Endothelial cell of umbilical vein (primary cell): ENCODE results near the gene TAS1R2. TPM values are rescaled to one million over a fixed set of nuclear protein-coding genes. Genes with fewer than 3 reads are reported as not detected.

Source experiments
- BruUV-seq: library from RNA; stranded (reverse); fragments of 400-500 nt; replicated peaks from 2 replicates; lab custom pipeline; 2021; lab: Mats Ljungman, UMichigan
- CTCF ChIA-PET: fragments of 300-600, 350-600 bp; sonication (Branson Sonifier 250); formaldehyde crosslinking; loops from one replicate; lab custom pipeline; 2021; ENCODE audit warnings: antibody characterized with exemption, inconsistent platforms; lab: Charles Lee
- POLR2A ChIA-PET: fragments of 300-600, 350-600 bp; sonication (Branson Sonifier 250); formaldehyde crosslinking; loops from one replicate; lab custom pipeline; 2021; ENCODE audit warnings: antibody characterized with exemption, inconsistent platforms; lab: Charles Lee
- DNase-seq: peaks from one replicate; pipeline ENCODE4 v3.0.0-alpha.2; 2011; ENCODE audit warnings: low read depth, low spot score
- FAIRE-seq: peaks from 2 replicates; lab custom pipeline; 2011; peaks lifted over from hg19 to GRCh38; lab: Jason Lieb, UNC
- H2AFZ ChIP-seq: 2 replicates; pipeline ENCODE4 v1.6.0; 2012; ENCODE audit warnings: low read depth, low read length, control low read depth, inconsistent platforms
- H3K27ac ChIP-seq: 2 replicates; pipeline ENCODE4 v1.5.1; 2011; ENCODE audit warnings: low read depth, mild to moderate bottlenecking, control low read depth, low read length, moderate library complexity; ENCODE audit not compliant: insufficient read depth
- H3K27me3 ChIP-seq, 2 experiments: 2 replicates each; pipeline versions ENCODE4 v1.6.0 to v1.6.1; 2011; ENCODE audit warnings: low read length in 2 of 2, mixed read lengths in 1 of 2; ENCODE audit not compliant: control insufficient read depth in 2 of 2, insufficient read depth in 2 of 2
- H3K36me3 ChIP-seq, 2 experiments: 2 replicates in 1 of 2; 3 replicates in 1 of 2; pipeline ENCODE4 v1.5.1; 2011; ENCODE audit warnings: low read length in 2 of 2, mild to moderate bottlenecking in 1 of 2, moderate library complexity in 1 of 2; ENCODE audit not compliant: control insufficient read depth in 2 of 2, insufficient read depth in 2 of 2; ENCODE audit errors: extremely low read depth in 1 of 2
- H3K4me1 ChIP-seq: 3 replicates; pipeline ENCODE4 v1.5.1; 2011; ENCODE audit warnings: mild to moderate bottlenecking, low read length; ENCODE audit not compliant: control insufficient read depth, insufficient read depth; ENCODE audit errors: extremely low read depth
- H3K4me2 ChIP-seq: 2 replicates; pipeline ENCODE4 v1.6.1; 2011; ENCODE audit warnings: low read length, control low read depth, mixed read lengths; ENCODE audit not compliant: insufficient read depth
- H3K4me3 ChIP-seq, 3 experiments: fragments of 200-600 bp in 1 of 3; sonication (generic), shearing (Covaris generic) in 1 of 3; replicated peaks in 1 of 3; 2 replicates each; pipeline ENCODE4 v1.5.1; 2011 to 2016; ENCODE audit warnings: control low read depth in 3 of 3, low read length in 3 of 3, mild to moderate bottlenecking in 2 of 3, inconsistent platforms in 1 of 3, low read depth in 1 of 3, moderate library complexity in 1 of 3; ENCODE audit not compliant: insufficient read depth in 1 of 3
- H3K79me2 ChIP-seq: 2 replicates; pipeline ENCODE4 v1.6.0; 2012; ENCODE audit warnings: low read length, inconsistent platforms; ENCODE audit not compliant: control insufficient read depth, insufficient read depth
- H3K9ac ChIP-seq: replicated peaks from 2 replicates; pipeline ENCODE3; 2011; ENCODE audit warnings: low read length, control low read depth; ENCODE audit not compliant: insufficient read depth; ENCODE audit errors: extremely low read depth
- H3K9me1 ChIP-seq: replicated peaks from 3 replicates; pipeline ENCODE4 v1.6.0; 2011; ENCODE audit warnings: mild to moderate bottlenecking, low read length; ENCODE audit not compliant: control insufficient read depth, insufficient read depth; ENCODE audit errors: extremely low read depth
- H3K9me3 ChIP-seq: replicated peaks from 2 replicates; pipeline ENCODE4 v1.5.1; 2012; ENCODE audit warnings: low read length, inconsistent platforms; ENCODE audit not compliant: control insufficient read depth, insufficient read depth
- H4K20me1 ChIP-seq: replicated peaks from 2 replicates; pipeline ENCODE3; 2011; ENCODE audit warnings: mild to moderate bottlenecking, low read length; ENCODE audit not compliant: control insufficient read depth, insufficient read depth; ENCODE audit errors: extremely low read depth
- EZH2 ChIP-seq: IDR thresholded peaks from 2 replicates; pipeline ENCODE4 v1.6.1; 2012; ENCODE audit warnings: borderline replicate concordance, low read depth, mild to moderate bottlenecking, moderate library complexity, low read length, inconsistent platforms; ENCODE audit not compliant: severe bottlenecking
- GATA2 ChIP-seq: IDR thresholded peaks from 2 replicates; pipeline ENCODE4 v1.7.0; 2011; ENCODE audit warnings: low read depth, mild to moderate bottlenecking, moderate library complexity, mixed read lengths, low read length; ENCODE audit not compliant: insufficient read length, insufficient read depth
- JUN ChIP-seq: IDR thresholded peaks from 2 replicates; pipeline ENCODE4 v1.6.1; 2011; ENCODE audit warnings: borderline replicate concordance, low read depth; ENCODE audit not compliant: insufficient read length, insufficient read depth
- MYC ChIP-seq: IDR thresholded peaks from one replicate; pipeline ENCODE4 v1.6.1; 2011; ENCODE audit warnings: mild to moderate bottlenecking, low read depth, low read length
- POLR2A ChIP-seq: IDR thresholded peaks from 2 replicates; pipeline ENCODE4 v1.6.1; 2012; ENCODE audit warnings: low read depth, mild to moderate bottlenecking, control low read depth, low read length
- dilution Hi-C: fragments of 300-500 bp; cut with MboI; formaldehyde crosslinking; loops from one replicate; pipeline ENCODE4 v1.15.0; 2019; ENCODE audit warnings: low sequenced_read_pairs; ENCODE audit not compliant: extremely low pct_ligation_motif_present
- intact Hi-C: fragments of 100-400 bp; cut with micrococcal nuclease; formaldehyde crosslinking; loops from one replicate; pipeline ENCODE4 v1.10.0; 2022
- polyA plus RNA-seq, 4 experiments: library from polyadenylated mRNA; depleted of rRNA in 3 of 4; stranded (reverse) in 3 of 4; unstranded in 1 of 4; fragments of >200 nt; gene quantifications; 2 replicates each; pipeline versions ENCODE4 v1.2.1 to v1.2.3, GENCODE V29; 2011 to 2012; ENCODE audit warnings: missing spikeins in 1 of 4
- total RNA-seq: library from RNA; stranded (reverse); gene quantifications from 2 replicates; pipeline ENCODE4 v1.2.3, GENCODE V29; 2021
- TF ChIP-seq, protein P1 (sequence below), 2 donors: IDR thresholded peaks; 1 replicate in 1 of 2; 2 replicates in 1 of 2; pipeline ENCODE4 v1.5.1; 2011; ENCODE audit warnings: low read length in 2 of 2, mild to moderate bottlenecking in 2 of 2, moderate library complexity in 2 of 2, control low read depth in 1 of 2, inconsistent platforms in 1 of 2, low read depth in 1 of 2; ENCODE audit not compliant: insufficient read depth in 1 of 2; ENCODE audit errors: extremely low read depth in 1 of 2

TAS1R2 gene
- total and polyA plus RNA-seq, 2 donors (not counting 3 experiments of a cell fraction or from before 2014, with no cell fraction given) = not detected

DNA sequence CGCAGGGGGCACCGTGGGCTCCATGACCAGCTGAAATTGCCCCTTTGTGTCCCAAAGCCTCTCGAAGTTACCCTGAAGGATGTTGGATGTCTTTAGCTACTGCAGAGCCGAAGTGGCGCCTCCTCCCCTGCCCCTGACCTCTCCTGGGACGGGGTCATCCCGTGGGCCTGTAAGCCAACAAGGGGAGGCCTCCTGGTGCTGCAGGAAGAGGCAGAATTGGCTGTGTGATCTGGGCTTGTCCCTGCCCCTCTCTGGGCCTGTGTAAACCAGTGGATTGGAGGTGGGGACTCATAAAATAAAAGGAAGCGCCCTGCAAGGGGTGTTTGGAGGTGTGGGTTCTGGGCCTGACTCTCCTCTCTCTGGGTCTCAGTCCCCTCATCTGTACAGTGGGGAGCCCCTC is 2.1 kb upstream of the TAS1R2 start:
- no peak for FAIRE-seq
- intact Hi-C loops (no loop called here), dilution Hi-C loops (no loop called here)
- peaks cover 0 to 3% of the 10 kb centered on the region in 2 experiments for H3K27me3 ChIP-seq
- no peaks in the 10 kb centered on the region for H3K9me1 ChIP-seq
- H3K27ac ChIP-seq = no peak overlapping the region
- H3K4me3 ChIP-seq = no peak overlapping the region
- BruUV-seq = no TSS peak
- H3K9ac ChIP-seq = no peak overlapping the region
- DNase-seq = no peak
- ChIA-PET POLR2A (no interaction called here), CTCF (interaction anchor here (0.9 to 2.1 kb wide), 2 partner anchors 14 to 264 kb away, joined by 3 to 7 read pairs; no protein-coding TSS in a partner anchor)
- H3K4me2 ChIP-seq = no peak overlapping the region
- no peaks in the 10 kb centered on the region for H3K4me1 ChIP-seq
- H4K20me1 ChIP-seq = no peaks in the 10 kb centered on the region
- H3K79me2 ChIP-seq = no peaks in the 10 kb centered on the region
- no peaks in the 10 kb centered on the region for H3K36me3 ChIP-seq
- TF ChIP-seq GATA2 = no peak
- H3K9me3 ChIP-seq = no peaks in the 10 kb centered on the region
- no peak overlapping the region for H2AFZ ChIP-seq

DNA sequence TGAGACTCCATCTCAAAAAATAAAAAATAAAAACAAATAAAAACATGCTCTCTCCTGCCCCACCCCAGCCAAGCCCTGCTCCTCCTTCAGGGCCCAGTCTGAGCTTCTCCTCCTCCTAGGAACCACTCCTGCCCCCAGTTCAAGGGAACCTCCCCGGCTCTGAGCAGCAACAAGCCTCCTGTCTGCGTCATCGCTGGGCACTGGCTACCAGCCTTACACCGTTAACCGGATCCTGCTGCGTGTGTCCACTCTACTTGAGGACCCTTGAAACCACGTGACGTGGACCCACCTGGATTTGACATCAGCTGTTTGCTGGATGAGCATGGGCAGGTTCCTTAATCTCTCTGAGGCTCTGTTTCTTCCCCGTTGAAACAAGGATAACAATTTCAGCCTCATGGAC is 1.6 kb upstream of the TAS1R2 start:
- no peak overlapping the region for H3K4me3 ChIP-seq
- POLR2A ChIA-PET = no interaction called here
- no peaks in the 10 kb centered on the region for H3K4me1 ChIP-seq
- no peak overlapping the region for H3K4me2 ChIP-seq
- CTCF ChIA-PET = interaction anchor here (2.1 kb wide), 1 partner anchor 14 kb away, joined by 7 read pairs; no protein-coding TSS in a partner anchor
- no peaks in the 10 kb centered on the region for H3K36me3 ChIP-seq
- H3K9me3 ChIP-seq = no peaks in the 10 kb centered on the region
- dilution Hi-C loops (no loop called here), intact Hi-C loops (no loop called here)
- no TSS peak for BruUV-seq
- peaks cover 0 to 3% of the 10 kb centered on the region in 2 experiments for H3K27me3 ChIP-seq
- no peak overlapping the region for H2AFZ ChIP-seq
- H3K27ac ChIP-seq = no peak overlapping the region
- H3K79me2 ChIP-seq = no peaks in the 10 kb centered on the region
- no peaks in the 10 kb centered on the region for H3K9me1 ChIP-seq
- no peak for FAIRE-seq
- DNase-seq = no peak
- H4K20me1 ChIP-seq = no peaks in the 10 kb centered on the region
- no peak overlapping the region for H3K9ac ChIP-seq
- TF ChIP-seq MYC = no peak
- no peak for TF ChIP-seq EZH2
- no peak for TF ChIP-seq POLR2A
- TF ChIP-seq JUN = no peak
- TF ChIP-seq, protein P1, sequence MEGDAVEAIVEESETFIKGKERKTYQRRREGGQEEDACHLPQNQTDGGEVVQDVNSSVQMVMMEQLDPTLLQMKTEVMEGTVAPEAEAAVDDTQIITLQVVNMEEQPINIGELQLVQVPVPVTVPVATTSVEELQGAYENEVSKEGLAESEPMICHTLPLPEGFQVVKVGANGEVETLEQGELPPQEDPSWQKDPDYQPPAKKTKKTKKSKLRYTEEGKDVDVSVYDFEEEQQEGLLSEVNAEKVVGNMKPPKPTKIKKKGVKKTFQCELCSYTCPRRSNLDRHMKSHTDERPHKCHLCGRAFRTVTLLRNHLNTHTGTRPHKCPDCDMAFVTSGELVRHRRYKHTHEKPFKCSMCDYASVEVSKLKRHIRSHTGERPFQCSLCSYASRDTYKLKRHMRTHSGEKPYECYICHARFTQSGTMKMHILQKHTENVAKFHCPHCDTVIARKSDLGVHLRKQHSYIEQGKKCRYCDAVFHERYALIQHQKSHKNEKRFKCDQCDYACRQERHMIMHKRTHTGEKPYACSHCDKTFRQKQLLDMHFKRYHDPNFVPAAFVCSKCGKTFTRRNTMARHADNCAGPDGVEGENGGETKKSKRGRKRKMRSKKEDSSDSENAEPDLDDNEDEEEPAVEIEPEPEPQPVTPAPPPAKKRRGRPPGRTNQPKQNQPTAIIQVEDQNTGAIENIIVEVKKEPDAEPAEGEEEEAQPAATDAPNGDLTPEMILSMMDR (IDR thresholded peaks at IDR 0.05; ENCODE audit: extremely low read depth in 1 of 2, insufficient read depth in 1 of 2, low read depth in 1 of 2, low read length in 2 of 2) = no peak
